Measurements from ENCODE around the gene SPSB2.

SPSB2 gene

GRCh38 chr12:6830286-6830890 lies 42.7 kb downstream of the SPSB2 start:
- Histone ChIP-seq H3K4me1 (ENCODE audit: low read depth, poor library complexity, severe bottlenecking) (peaks cover 5% of the 10 kb centered on the region), H4K20me1 (ENCODE audit: insufficient read depth) (no peaks in the 10 kb centered on the region), H3K36me3 (ENCODE audit: insufficient read depth) (no peaks in the 10 kb centered on the region), H3K4me3 (IDR thresholded peaks at IDR 0.05; ENCODE audit: insufficient read depth, low read depth, low read length) (no peak overlapping the region), H3K27me3 (ENCODE audit: insufficient read depth, low read depth) (peaks cover 67% of the 10 kb centered on the region), H3K79me2 (ENCODE audit: insufficient read depth, low read depth) (no peaks in the 10 kb centered on the region), H3K27ac (no peak overlapping the region), H2AFZ (ENCODE audit: low read depth) (no peak overlapping the region), H3K4me2 (no peak overlapping the region), H3K9ac (no peak overlapping the region)
- TF ChIP-seq CTCF (conservative IDR thresholded peaks at IDR 0.05; ENCODE audit: low read depth, low read length): no peak

- H2AFZ ChIP-seq (ENCODE audit: low read depth): no peak overlapping the region
- peaks cover 6% of the 10 kb centered on the region for H3K4me1 ChIP-seq (ENCODE audit: low read depth, poor library complexity, severe bottlenecking)
- no peak overlapping the region for H3K4me2 ChIP-seq
- no peak for TF ChIP-seq CTCF (conservative IDR thresholded peaks at IDR 0.05; ENCODE audit: low read depth, low read length)
- no peak overlapping the region for H3K27ac ChIP-seq
- H3K9ac ChIP-seq: no peak overlapping the region
- H3K79me2 ChIP-seq (ENCODE audit: insufficient read depth, low read depth): no peaks in the 10 kb centered on the region
- H3K36me3 ChIP-seq (ENCODE audit: insufficient read depth): no peaks in the 10 kb centered on the region
- no peak overlapping the region for H3K4me3 ChIP-seq (IDR thresholded peaks at IDR 0.05; ENCODE audit: insufficient read depth, low read depth, low read length)
- H3K27me3 ChIP-seq (ENCODE audit: insufficient read depth, low read depth): peaks cover 69% of the 10 kb centered on the region
- H4K20me1 ChIP-seq (ENCODE audit: insufficient read depth): no peaks in the 10 kb centered on the region
These were observed 43.4 kb downstream of the SPSB2 start for GRCh38 chr12:6829536-6830220.

- Histone ChIP-seq H3K36me3 (ENCODE audit: insufficient read depth) (no peaks in the 10 kb centered on the region), H3K79me2 (ENCODE audit: insufficient read depth, low read depth) (no peaks in the 10 kb centered on the region), H3K4me1 (ENCODE audit: low read depth, poor library complexity, severe bottlenecking) (peaks cover 6% of the 10 kb centered on the region), H3K4me3 (IDR thresholded peaks at IDR 0.05; ENCODE audit: insufficient read depth, low read depth, low read length) (no peak overlapping the region), H3K27me3 (ENCODE audit: insufficient read depth, low read depth) (peaks cover 69% of the 10 kb centered on the region), H3K9ac (no peak overlapping the region), H4K20me1 (ENCODE audit: insufficient read depth) (no peaks in the 10 kb centered on the region), H2AFZ (ENCODE audit: low read depth) (no peak overlapping the region), H3K27ac (no peak overlapping the region), H3K4me2 (no peak overlapping the region)
- TF ChIP-seq CTCF (conservative IDR thresholded peaks at IDR 0.05; ENCODE audit: low read depth, low read length): no peak
These were observed 44.1 kb downstream of the SPSB2 start for GRCh38 chr12:6828781-6829535.

GRCh38 chr12:6827982-6828780 lies 44.9 kb downstream of the SPSB2 start, which contains the start of gene P3H3:
P3H3 (plus strand) TSS chr12:6828407; CDS start chr12:6828441, 34 bp downstream.
- Histone ChIP-seq H2AFZ (ENCODE audit: low read depth) (no peak within 1 kb of the TSS), H3K4me2 (no peak within 1 kb of the TSS), H3K9ac (no peak within 1 kb of the TSS), H3K27me3 (ENCODE audit: insufficient read depth, low read depth) (peaks cover 73% of the 10 kb centered on the region), H3K4me3 (IDR thresholded peaks at IDR 0.05; ENCODE audit: insufficient read depth, low read depth, low read length) (no peak within 1 kb of the TSS), H3K27ac (no peak within 1 kb of the TSS), H4K20me1 (ENCODE audit: insufficient read depth) (no peaks in the 10 kb centered on the region), H3K79me2 (ENCODE audit: insufficient read depth, low read depth) (no peaks in the 10 kb centered on the region), H3K4me1 (ENCODE audit: low read depth, poor library complexity, severe bottlenecking) (peaks cover 6% of the 10 kb centered on the region), H3K36me3 (ENCODE audit: insufficient read depth) (no peaks in the 10 kb centered on the region)
- no peak for TF ChIP-seq CTCF (conservative IDR thresholded peaks at IDR 0.05; ENCODE audit: low read depth, low read length)

All from KMS-11 (cell line).